ENCODE data around the gene CTDSP1.

- TF ChIP-seq CTCF (IDR thresholded peaks at IDR 0.05) = no peak
- TF ChIP-seq ZFX (IDR thresholded peaks at IDR 0.05; ENCODE audit: borderline replicate concordance) = no peak
These were observed 25.9 kb downstream of the CTDSP1 start for GRCh38 chr2:218425531-218425930.

Data from 22Rv1 (cell line).